Measurements from ENCODE around the gene HLF. TPM values are rescaled to one million over a fixed set of nuclear protein-coding genes. Genes with fewer than 3 reads are reported as not detected.

The HLF gene
- total RNA-seq, 6 donors from 2014 or later, result 19.9 to 45.1 (median 26.1) TPM

GRCh38 chr17:55237841-55238178 lies 26.9 kb upstream of the HLF start:
- TF ChIP-seq POLR2AphosphoS5 (IDR thresholded peaks at IDR 0.05) (no peak), POLR2A (IDR thresholded peaks at IDR 0.05) (no peak), CTCF (IDR thresholded peaks at IDR 0.05) (no peak), EP300 (IDR thresholded peaks at IDR 0.05) (no peak)
- peaks cover 14 to 27% (median 16%) of the 10 kb centered on the region in 4 donors for H3K4me1 ChIP-seq
- ATAC-seq (ENCODE audit: low FRiP score in 2 of 2), result peak in 1 of 2 donors; percentile 26
- peak overlapping the region in 3 of 4 donors; percentile 39 to 56 (median 53) for H3K4me3 ChIP-seq
- no peak for DNase-seq
- H3K27me3 ChIP-seq, result no peaks in the 10 kb centered on the region
- WGBS, 2 donors, result 19 to 36% methylated on average over 6 of the region's 6 CpGs
- H3K27ac ChIP-seq, result peak overlapping the region; percentile 57 to 74 (median 69)
- no peaks in the 10 kb centered on the region for H3K9me3 ChIP-seq
- H3K36me3 ChIP-seq, result no peaks in the 10 kb centered on the region

GRCh38 chr17:55238179-55238930 lies 26.4 kb upstream of the HLF start:
- Histone ChIP-seq H3K36me3 (no peaks in the 10 kb centered on the region), H3K4me3 (peak overlapping the region; percentile 11 to 56 (median 46)), H3K27ac (peak overlapping the region; percentile 57 to 74 (median 69)), H3K9me3 (no peaks in the 10 kb centered on the region), H3K4me1 (peaks cover 14 to 27% (median 16%) of the 10 kb centered on the region in 4 donors), H3K27me3 (no peaks in the 10 kb centered on the region)
- DNase-seq (peak; percentile 88 to 97), ATAC-seq (ENCODE audit: low FRiP score in 2 of 2) (peak; percentile 93 to 99)
- TF ChIP-seq CTCF (IDR thresholded peaks at IDR 0.05), result no peak
- peak in 1 of 4 donors; percentile 41 for TF ChIP-seq EP300 (IDR thresholded peaks at IDR 0.05)
- peak in 1 of 2 donors; percentile 73 for TF ChIP-seq POLR2AphosphoS5 (IDR thresholded peaks at IDR 0.05)
- peak in 1 of 4 donors; percentile 53 for TF ChIP-seq POLR2A (IDR thresholded peaks at IDR 0.05)
- 2% methylated on average over 28 to 32 of the region's 68 CpGs for WGBS, 2 donors

- Histone ChIP-seq H3K4me1 (peaks cover 14 to 27% (median 16%) of the 10 kb centered on the region in 4 donors), H3K36me3 (no peaks in the 10 kb centered on the region), H3K9me3 (no peaks in the 10 kb centered on the region), H3K4me3 (peak overlapping the region in 3 of 4 donors; percentile 39 to 56 (median 53)), H3K27me3 (no peaks in the 10 kb centered on the region), H3K27ac (peak overlapping the region in 3 of 4 donors; percentile 57 to 74 (median 70))
- peak in 1 of 2 donors; percentile 3 for ATAC-seq (ENCODE audit: low FRiP score in 2 of 2)
- DNase-seq, result no peak
- TF ChIP-seq POLR2AphosphoS5 (IDR thresholded peaks at IDR 0.05) (no peak), CTCF (IDR thresholded peaks at IDR 0.05) (no peak), EP300 (IDR thresholded peaks at IDR 0.05) (no peak), POLR2A (IDR thresholded peaks at IDR 0.05) (no peak)
- WGBS, 2 donors, result 3 to 5% methylated on average over 4 of the region's 4 CpGs
These were observed 25.8 kb upstream of the HLF start for GRCh38 chr17:55238931-55239297.

- no peaks in the 10 kb centered on the region for H3K36me3 ChIP-seq
- DNase-seq, result no peak
- H3K27ac ChIP-seq, result no peak overlapping the region
- 76 to 82% methylated on average over 2 of the region's 2 CpGs for WGBS, 2 donors
- no peaks in the 10 kb centered on the region for H3K9me3 ChIP-seq
- TF ChIP-seq EP300 (IDR thresholded peaks at IDR 0.05) (no peak), POLR2A (IDR thresholded peaks at IDR 0.05) (no peak), POLR2AphosphoS5 (IDR thresholded peaks at IDR 0.05) (no peak)
- H3K4me3 ChIP-seq, result no peak overlapping the region
- ATAC-seq (ENCODE audit: low FRiP score in 2 of 2), result no peak
- H3K27me3 ChIP-seq, result no peaks in the 10 kb centered on the region
- H3K4me1 ChIP-seq, result peaks cover 14 to 27% (median 16%) of the 10 kb centered on the region in 4 donors
These were observed 23.7 kb upstream of the HLF start for GRCh38 chr17:55241097-55241496.

GRCh38 chr17:55242476-55242875 lies 22.3 kb upstream of the HLF start:
- Histone ChIP-seq H3K27me3 (no peaks in the 10 kb centered on the region), H3K4me1 (peaks cover 13 to 19% (median 16%) of the 10 kb centered on the region in 4 donors), H3K36me3 (no peaks in the 10 kb centered on the region), H3K4me3 (no peak overlapping the region), H3K9me3 (no peaks in the 10 kb centered on the region), H3K27ac (no peak overlapping the region)
- ATAC-seq (ENCODE audit: low FRiP score in 2 of 2), result no peak
- DNase-seq, result no peak
- 80 to 91% methylated on average over 2 of the region's 2 CpGs for WGBS, 2 donors
- TF ChIP-seq POLR2A (IDR thresholded peaks at IDR 0.05) (no peak), EP300 (IDR thresholded peaks at IDR 0.05) (no peak), CTCF (IDR thresholded peaks at IDR 0.05) (no peak), POLR2AphosphoS5 (IDR thresholded peaks at IDR 0.05) (no peak)

Data from upper lobe of left lung (tissue), 6 donors.